ENCODE results near the gene FKBP4. TPM values are rescaled to one million over a fixed set of nuclear protein-coding genes. Genes with fewer than 3 reads are reported as not detected.

Gene FKBP4
- total RNA-seq, 4 donors from 2014 or later: 28.7 to 53.3 (median 36.7) TPM

DNA sequence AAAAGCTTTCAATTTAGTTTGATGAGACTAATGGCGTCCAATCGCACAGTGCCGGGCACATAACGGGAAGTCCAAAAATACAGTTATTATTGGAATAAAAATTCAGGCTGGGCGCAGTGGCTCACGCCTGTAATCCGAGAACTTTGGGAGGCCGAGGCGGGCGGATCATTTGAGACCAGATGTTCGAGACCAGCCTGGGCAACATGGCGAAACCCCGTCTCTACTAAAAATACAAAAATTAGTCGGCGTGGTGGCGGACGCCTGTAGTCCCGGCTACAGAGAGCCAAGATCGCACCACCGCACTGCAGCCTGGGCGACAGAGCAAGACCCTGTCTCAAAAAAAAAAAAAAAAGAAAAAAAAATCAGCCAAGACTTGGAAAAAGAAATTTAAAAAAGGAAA lies 1.2 kb upstream of the FKBP4 start:
- H3K9me3 ChIP-seq: no peaks in the 10 kb centered on the region

DNA sequence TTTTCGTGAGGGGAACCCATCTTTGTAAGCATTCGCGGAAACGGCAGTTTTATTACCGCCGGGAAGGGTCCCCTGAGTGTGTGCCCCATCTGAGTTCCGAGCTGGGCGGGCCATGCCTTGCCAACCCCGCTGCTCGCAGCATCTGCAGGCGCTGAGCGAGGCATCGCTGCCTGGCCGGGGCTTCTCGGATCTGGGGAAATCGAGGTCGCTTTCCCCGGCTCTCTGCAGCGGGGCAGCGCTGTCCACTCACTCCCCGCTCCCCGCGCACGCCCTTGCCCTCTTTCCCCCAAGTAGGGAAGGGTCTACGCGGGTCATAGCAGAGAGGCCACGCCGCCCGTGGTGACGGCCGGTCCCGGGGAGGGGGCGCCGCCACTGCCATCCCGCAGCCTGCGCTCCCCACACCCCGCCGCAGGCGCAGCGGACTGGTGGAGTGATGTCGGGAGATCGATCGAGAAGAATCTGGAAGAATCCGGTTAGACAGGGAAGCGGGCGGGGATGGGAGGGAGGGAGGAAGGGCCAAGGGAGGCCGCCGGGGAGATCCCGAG lies 507 bp upstream of the FKBP4 start:
- H3K4me1 ChIP-seq: peaks cover 21 to 34% (median 31%) of the 10 kb centered on the region in 4 donors
- H3K36me3 ChIP-seq: peaks cover 17 to 24% (median 21%) of the 10 kb centered on the region in 4 donors
- peak overlapping the region; percentile 85 to 90 (median 88) for H3K27ac ChIP-seq (replicated peaks in 1 of 4)
- no peaks in the 10 kb centered on the region for H3K9me3 ChIP-seq
- no peak for TF ChIP-seq EP300 (IDR thresholded peaks at IDR 0.05)
- TF ChIP-seq POLR2A (IDR thresholded peaks at IDR 0.05; ENCODE audit: low read depth): no peak
- TF ChIP-seq POLR2AphosphoS5 (IDR thresholded peaks at IDR 0.05): no peak
- TF ChIP-seq, protein P1, sequence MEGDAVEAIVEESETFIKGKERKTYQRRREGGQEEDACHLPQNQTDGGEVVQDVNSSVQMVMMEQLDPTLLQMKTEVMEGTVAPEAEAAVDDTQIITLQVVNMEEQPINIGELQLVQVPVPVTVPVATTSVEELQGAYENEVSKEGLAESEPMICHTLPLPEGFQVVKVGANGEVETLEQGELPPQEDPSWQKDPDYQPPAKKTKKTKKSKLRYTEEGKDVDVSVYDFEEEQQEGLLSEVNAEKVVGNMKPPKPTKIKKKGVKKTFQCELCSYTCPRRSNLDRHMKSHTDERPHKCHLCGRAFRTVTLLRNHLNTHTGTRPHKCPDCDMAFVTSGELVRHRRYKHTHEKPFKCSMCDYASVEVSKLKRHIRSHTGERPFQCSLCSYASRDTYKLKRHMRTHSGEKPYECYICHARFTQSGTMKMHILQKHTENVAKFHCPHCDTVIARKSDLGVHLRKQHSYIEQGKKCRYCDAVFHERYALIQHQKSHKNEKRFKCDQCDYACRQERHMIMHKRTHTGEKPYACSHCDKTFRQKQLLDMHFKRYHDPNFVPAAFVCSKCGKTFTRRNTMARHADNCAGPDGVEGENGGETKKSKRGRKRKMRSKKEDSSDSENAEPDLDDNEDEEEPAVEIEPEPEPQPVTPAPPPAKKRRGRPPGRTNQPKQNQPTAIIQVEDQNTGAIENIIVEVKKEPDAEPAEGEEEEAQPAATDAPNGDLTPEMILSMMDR (IDR thresholded peaks at IDR 0.05): no peak
- DNase-seq (ENCODE audit: extremely low spot score): no peak
- peak overlapping the region; percentile 86 to 96 (median 92) for H3K4me3 ChIP-seq
- 12% methylated on average over 10 of the region's 49 CpGs for WGBS
- intact Hi-C loops (cut with DNase I): no loop called here
- H3K27me3 ChIP-seq: no peaks in the 10 kb centered on the region

More for the DNA sequence above, 1.2 kb upstream of the FKBP4 start:
- intact Hi-C loops (cut with DNase I): no loop called here
- 96% methylated on average over 21 of the region's 21 CpGs for WGBS
- no peaks in the 10 kb centered on the region for H3K27me3 ChIP-seq
- TF ChIP-seq POLR2A (IDR thresholded peaks at IDR 0.05; ENCODE audit: low read depth) (no peak), EP300 (IDR thresholded peaks at IDR 0.05) (no peak), POLR2AphosphoS5 (IDR thresholded peaks at IDR 0.05) (no peak)
- no peak overlapping the region for H3K4me3 ChIP-seq
- peaks cover 10 to 17% (median 14%) of the 10 kb centered on the region in 4 donors for H3K36me3 ChIP-seq
- H3K27ac ChIP-seq (replicated peaks in 1 of 4): peak overlapping the region in 1 of 4 donors; percentile 88
- peaks cover 21 to 34% (median 31%) of the 10 kb centered on the region in 4 donors for H3K4me1 ChIP-seq
- no peak for DNase-seq (ENCODE audit: extremely low spot score)

DNA sequence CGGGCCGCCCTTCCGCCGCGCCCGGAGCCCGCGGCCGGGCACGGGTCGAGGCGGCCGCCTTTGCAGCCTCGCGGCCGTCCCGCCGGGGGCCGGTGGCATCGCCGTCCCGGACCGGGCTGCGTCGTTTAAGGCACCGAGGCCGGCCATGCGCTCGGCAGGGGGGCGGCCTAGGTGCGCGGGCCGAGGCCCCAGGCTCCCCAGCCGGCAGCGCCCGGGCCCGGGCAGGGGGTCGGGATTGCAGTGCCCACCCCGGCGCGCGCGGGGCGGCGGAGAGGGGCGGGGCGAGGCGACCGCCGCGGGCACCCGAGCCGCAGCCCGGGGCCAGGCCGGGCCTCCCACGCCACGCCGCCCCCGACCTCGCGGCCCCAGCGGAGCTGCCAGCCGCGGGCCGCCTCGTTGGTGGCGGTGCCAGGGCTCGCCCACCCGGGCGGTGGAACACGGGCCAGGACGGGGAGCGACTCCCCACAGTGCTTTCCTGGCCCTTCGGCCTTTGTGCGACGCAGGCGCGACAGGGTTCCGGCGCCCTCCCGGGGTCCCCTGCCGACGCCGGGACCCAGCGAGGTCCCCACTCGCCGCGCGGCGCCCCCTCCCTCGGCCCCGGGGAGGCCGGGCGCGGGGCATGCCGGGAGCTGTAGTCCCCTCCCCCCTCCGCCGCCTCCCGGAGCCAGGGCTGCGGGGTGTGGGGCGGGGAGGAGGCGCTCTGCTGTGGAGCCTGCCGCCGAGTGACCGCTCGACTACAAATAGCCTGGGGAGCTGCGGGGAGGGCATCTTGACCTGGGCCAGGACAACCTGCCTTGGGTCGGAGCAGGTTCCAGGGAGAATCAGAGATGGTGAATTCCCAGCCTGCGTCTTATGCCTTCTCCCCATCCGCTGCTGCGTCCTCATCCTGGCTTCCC lies 769 bp downstream of the FKBP4 start:
- 0% methylated on average over 10 of the region's 111 CpGs for WGBS
- intact Hi-C loops (cut with DNase I): no loop called here
- Histone ChIP-seq H3K9me3 (no peaks in the 10 kb centered on the region), H3K4me3 (peak overlapping the region; percentile 86 to 96 (median 92)), H3K27me3 (no peaks in the 10 kb centered on the region), H3K36me3 (peaks cover 28 to 37% (median 34%) of the 10 kb centered on the region in 4 donors), H3K4me1 (peaks cover 21 to 38% (median 34%) of the 10 kb centered on the region in 4 donors), H3K27ac (replicated peaks in 1 of 4) (peak overlapping the region; percentile 85 to 90 (median 88))
- peak; percentile 55 to 87 for TF ChIP-seq POLR2AphosphoS5 (IDR thresholded peaks at IDR 0.05)
- no peak for TF ChIP-seq EP300 (IDR thresholded peaks at IDR 0.05)
- no peak for TF ChIP-seq POLR2A (IDR thresholded peaks at IDR 0.05; ENCODE audit: low read depth)
- TF ChIP-seq, protein P1 (IDR thresholded peaks at IDR 0.05): peak in 1 of 3 experiments; percentile 10
- DNase-seq (ENCODE audit: extremely low spot score): no peak

DNA sequence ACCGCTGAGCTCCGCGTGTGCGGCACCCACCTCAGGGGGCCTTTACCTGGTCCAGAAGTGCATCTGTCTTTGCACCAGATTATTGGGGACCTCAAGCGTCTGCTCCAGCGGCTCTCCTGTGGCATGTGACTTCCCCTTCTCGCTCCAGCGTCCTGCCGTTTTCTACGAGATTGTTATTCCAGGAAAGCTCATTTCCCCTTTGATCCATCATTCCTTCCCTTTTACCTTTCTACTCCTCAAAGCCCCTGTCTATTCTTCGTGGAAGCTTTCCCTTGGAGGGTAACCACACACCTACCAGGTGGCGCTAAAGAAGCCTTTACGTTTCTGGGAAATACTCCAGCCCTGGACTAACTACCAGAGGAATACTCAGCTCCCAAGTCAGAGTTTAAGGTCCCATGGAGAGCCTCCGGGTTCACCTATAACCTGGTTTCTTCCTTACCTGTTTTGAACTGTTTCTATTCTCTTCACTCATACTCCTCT lies 1.5 kb downstream of the FKBP4 start:
- Histone ChIP-seq H3K27me3 (no peaks in the 10 kb centered on the region), H3K27ac (replicated peaks in 1 of 4) (peak overlapping the region; percentile 85 to 90 (median 88)), H3K9me3 (no peaks in the 10 kb centered on the region), H3K4me1 (peaks cover 25 to 44% (median 40%) of the 10 kb centered on the region in 4 donors), H3K36me3 (peaks cover 34 to 44% (median 41%) of the 10 kb centered on the region in 4 donors), H3K4me3 (peak overlapping the region; percentile 86 to 96 (median 92))
- DNase-seq (ENCODE audit: extremely low spot score): no peak
- TF ChIP-seq POLR2A (IDR thresholded peaks at IDR 0.05; ENCODE audit: low read depth): no peak
- TF ChIP-seq, protein P1 (IDR thresholded peaks at IDR 0.05): no peak
- TF ChIP-seq POLR2AphosphoS5 (IDR thresholded peaks at IDR 0.05): no peak
- no peak for TF ChIP-seq EP300 (IDR thresholded peaks at IDR 0.05)
- intact Hi-C loops (cut with DNase I): no loop called here
- 7% methylated on average over 14 of the region's 14 CpGs for WGBS
